Measurements from ENCODE around the gene CCR4.
A peak's percentile ranks its signal among the peaks of the same experiment; 100 is the strongest.

CCR4 gene

DNA sequence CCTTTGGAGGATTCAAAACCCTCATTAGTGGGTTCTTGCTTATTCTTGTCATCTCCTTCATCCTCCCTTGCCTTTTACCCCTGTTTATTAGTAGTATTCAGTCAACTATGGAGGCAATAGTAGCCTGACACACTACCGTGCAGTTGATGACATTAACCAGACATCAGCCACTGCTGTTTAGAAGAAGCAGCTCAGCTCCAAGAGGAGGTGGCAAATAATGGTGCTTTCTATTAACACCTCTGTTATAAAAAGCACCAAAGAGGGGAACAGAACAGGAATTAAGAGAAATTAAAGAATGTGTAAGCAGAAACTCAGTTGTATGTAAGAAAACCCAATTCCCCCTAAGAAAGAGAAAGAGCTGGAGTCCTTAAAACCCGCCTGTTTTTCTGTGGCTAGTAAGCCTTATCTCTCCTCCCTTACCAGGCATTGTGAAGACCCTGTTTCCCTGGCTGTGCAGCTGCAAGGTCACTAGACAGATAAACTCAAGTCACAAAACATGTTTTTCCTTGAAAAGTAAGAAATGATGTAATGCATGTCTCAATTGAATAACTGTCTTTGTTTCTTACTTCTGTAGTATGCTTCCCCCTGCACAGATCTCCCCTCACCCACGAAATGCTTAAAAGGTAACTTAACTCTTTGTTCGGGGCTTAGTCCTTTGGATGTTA lies 21.2 kb downstream of the CCR4 start:
- H3K36me3 ChIP-seq (replicated peaks): no peaks in the 10 kb centered on the region
- DNase-seq: no peak
- H3K27me3 ChIP-seq (replicated peaks): no peaks in the 10 kb centered on the region
- TF ChIP-seq, protein P1, sequence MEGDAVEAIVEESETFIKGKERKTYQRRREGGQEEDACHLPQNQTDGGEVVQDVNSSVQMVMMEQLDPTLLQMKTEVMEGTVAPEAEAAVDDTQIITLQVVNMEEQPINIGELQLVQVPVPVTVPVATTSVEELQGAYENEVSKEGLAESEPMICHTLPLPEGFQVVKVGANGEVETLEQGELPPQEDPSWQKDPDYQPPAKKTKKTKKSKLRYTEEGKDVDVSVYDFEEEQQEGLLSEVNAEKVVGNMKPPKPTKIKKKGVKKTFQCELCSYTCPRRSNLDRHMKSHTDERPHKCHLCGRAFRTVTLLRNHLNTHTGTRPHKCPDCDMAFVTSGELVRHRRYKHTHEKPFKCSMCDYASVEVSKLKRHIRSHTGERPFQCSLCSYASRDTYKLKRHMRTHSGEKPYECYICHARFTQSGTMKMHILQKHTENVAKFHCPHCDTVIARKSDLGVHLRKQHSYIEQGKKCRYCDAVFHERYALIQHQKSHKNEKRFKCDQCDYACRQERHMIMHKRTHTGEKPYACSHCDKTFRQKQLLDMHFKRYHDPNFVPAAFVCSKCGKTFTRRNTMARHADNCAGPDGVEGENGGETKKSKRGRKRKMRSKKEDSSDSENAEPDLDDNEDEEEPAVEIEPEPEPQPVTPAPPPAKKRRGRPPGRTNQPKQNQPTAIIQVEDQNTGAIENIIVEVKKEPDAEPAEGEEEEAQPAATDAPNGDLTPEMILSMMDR (IDR thresholded peaks at IDR 0.05; ENCODE audit: low read depth, low read length, missing control alignments): no peak
- in situ Hi-C loops (cut with HindIII; ENCODE audit: low pct_ligation_motif_present, low sequenced_read_pairs): no loop called here
- H3K4me3 ChIP-seq (ENCODE audit: low read depth, low read length): no peak overlapping the region
- H3K27ac ChIP-seq: no peak overlapping the region

DNA sequence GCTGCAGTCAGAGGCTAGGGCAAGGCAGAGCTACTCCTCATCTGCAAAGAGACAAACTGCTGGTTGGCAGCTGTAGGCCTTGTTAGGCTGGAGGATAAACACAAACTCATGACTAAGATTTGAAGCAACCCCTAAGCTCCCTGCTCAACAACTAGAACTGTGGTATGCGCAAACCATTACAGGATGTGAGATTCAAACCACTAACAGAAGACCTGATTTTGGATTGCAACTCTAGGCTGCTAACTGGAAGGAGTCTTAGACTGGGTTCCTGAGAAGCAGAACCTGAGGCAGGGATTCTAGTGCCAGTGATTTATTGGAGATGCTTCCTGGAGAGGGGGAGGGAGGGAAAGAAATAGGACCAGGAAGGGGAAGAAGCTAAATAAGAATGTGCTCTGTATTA lies 22.5 kb downstream of the CCR4 start:
- H3K36me3 ChIP-seq (replicated peaks): no peaks in the 10 kb centered on the region
- H3K27me3 ChIP-seq (replicated peaks): no peaks in the 10 kb centered on the region
- DNase-seq: peak; percentile 3
- in situ Hi-C loops (cut with HindIII; ENCODE audit: low pct_ligation_motif_present, low sequenced_read_pairs): no loop called here
- no peak overlapping the region for H3K27ac ChIP-seq
- TF ChIP-seq, protein P1 (IDR thresholded peaks at IDR 0.05; ENCODE audit: low read depth, low read length, missing control alignments): no peak
- H3K4me3 ChIP-seq (ENCODE audit: low read depth, low read length): no peak overlapping the region

DNA sequence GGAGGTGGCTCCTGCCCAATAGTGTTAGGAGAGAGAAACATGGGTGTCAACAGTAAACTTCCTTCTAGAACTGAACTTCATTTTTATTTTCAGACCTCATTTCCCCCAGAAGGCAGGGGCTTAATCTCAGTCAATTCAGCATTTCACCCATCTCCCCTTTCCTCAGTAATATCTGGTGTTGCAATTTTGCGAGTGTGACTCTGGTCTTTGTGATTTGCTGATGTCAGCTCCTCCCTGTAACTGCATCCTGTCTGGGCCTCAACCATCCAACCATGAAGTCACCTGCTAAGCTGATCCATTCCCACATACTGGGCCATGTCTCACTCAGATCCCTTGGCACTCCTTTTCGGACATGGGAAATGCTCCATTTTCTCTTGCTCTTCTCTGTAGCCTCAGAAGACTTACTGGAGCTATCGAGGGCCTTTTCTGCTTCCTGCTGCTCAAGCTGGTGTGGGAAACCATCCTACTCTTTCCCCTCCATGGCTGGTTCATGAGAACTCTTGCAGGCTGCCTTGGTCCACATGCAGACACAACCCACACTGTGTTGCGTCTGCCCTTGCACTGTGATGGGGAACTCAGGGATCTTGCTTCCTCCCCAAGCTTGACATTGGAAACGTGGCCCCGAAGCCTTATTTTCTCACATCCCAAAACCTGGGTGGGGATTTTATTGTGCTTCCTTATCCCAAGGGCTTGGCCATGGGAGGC lies 24.6 kb downstream of the CCR4 start:
- Histone ChIP-seq H3K36me3 (replicated peaks) (no peaks in the 10 kb centered on the region), H3K4me3 (ENCODE audit: low read depth, low read length) (no peak overlapping the region), H3K27ac (no peak overlapping the region), H3K27me3 (replicated peaks) (no peaks in the 10 kb centered on the region)
- no peak for DNase-seq
- in situ Hi-C loops (cut with HindIII; ENCODE audit: low pct_ligation_motif_present, low sequenced_read_pairs): no loop called here
- TF ChIP-seq, protein P1 (IDR thresholded peaks at IDR 0.05; ENCODE audit: low read depth, low read length, missing control alignments): no peak

- TF ChIP-seq, protein P1 (IDR thresholded peaks at IDR 0.05; ENCODE audit: low read depth, low read length, missing control alignments): no peak
- in situ Hi-C loops (cut with HindIII; ENCODE audit: low pct_ligation_motif_present, low sequenced_read_pairs): no loop called here
- no peaks in the 10 kb centered on the region for H3K27me3 ChIP-seq (replicated peaks)
- no peak overlapping the region for H3K27ac ChIP-seq
- no peak for DNase-seq
- H3K36me3 ChIP-seq (replicated peaks): no peaks in the 10 kb centered on the region
- no peak overlapping the region for H3K4me3 ChIP-seq (ENCODE audit: low read depth, low read length)
Observed at GRCh38 chr3:32977861-32978260, 26.4 kb downstream of the CCR4 start.

DNA sequence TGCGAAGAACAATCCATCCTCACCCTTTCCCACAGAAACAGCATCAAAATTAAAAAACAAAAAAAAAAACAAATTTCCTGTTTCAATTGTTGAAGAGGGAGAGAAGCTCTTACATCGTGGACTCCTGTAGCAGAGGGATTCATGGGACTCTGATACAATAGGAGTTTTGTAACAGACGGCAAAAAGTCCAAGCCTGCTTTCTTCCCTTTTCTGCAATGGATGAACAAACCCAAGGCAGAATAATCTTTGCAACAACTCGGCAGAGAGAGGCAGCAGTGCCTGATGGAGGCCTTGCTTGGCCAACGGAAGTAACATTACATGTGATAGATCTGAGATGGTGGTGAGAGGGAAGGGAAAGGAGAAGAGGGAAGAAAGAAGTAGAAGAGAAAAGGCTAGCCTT lies 26.9 kb downstream of the CCR4 start:
- no peak overlapping the region for H3K4me3 ChIP-seq (ENCODE audit: low read depth, low read length)

More for the DNA sequence above, 26.9 kb downstream of the CCR4 start:
- TF ChIP-seq, protein P1 (IDR thresholded peaks at IDR 0.05; ENCODE audit: low read depth, low read length, missing control alignments): no peak
- in situ Hi-C loops (cut with HindIII; ENCODE audit: low pct_ligation_motif_present, low sequenced_read_pairs): no loop called here
- H3K36me3 ChIP-seq (replicated peaks): no peaks in the 10 kb centered on the region
- no peak for DNase-seq
- no peaks in the 10 kb centered on the region for H3K27me3 ChIP-seq (replicated peaks)
- H3K27ac ChIP-seq: no peak overlapping the region
